Superior temporal gyrus (tissue), 1 donor: ENCODE data around the gene REELD1.
A peak's percentile ranks its signal among the peaks of the same experiment; 100 is the strongest.

Experiments used
- DNase-seq: peaks from one replicate; pipeline ENCODE4 v3.0.0-alpha.2; 2016; ENCODE audit errors: extremely low spot score

Gene REELD1

DNA sequence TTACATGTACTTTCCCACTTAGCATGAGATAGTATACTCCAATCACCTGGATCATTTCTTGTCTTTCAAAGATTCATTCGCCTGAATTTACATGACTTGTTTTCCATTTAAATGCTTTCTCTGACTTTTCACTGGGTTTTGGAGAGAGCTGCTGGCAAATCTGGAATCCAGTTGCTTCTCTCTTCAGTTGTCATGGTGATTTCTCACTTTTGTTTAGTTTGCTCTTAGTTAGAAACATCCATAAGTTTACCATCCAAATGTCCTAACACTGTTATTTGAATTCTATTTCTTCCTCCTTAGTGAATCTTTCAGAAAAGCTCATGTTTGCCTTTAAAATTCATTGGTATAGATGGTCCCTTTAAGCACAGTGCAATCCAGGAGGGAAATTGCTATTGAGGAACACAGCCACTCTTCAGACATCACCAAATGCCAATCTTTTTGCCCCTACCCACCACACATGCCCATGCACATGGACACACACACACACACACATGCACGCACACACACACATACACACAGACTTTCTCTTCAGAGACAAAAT, 51.7 kb downstream of the REELD1 start:
- DNase-seq = peak; percentile 31

DNA sequence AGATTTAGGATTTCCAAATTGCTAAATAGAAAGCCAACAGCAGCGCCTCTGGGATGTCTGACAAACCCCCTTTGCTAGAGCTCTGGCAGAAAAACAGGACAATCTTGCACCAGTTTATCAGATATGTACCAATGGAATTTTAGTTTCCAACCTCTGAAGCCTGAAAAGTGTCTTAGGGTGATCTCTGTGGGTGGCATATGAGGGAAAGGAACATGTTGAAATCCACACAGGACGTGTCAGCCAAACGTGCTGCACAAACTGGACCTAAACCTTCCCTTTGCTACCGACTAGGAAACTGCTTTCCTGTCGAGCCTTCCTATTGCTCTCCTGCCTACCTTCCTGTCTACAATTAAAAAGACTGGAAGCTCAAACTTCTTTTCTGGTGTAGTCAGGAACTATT, 53.5 kb downstream of the REELD1 start:
- no peak for DNase-seq

- DNase-seq = no peak
These were observed 54.9 kb downstream of the REELD1 start for GRCh38 chr4:146269228-146269653.

DNA sequence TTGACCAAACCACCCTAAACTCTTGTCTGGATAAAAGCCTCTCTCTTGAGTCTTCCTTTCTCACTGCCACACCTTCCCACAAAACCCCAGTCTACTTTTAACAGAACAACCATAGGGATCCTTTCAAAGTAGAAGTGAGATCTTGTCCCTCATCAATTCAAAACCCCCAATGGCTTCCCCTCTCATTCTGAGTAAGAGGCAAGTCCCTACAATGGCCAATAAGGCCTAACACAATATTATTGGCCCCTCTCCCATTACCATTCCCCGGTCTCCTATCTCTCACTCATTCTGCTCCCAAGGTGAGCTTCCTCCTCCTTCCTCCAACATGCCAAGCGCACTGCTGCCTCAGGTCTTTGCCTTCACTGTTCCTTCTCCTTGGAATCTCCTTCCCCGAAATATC, 57.1 kb downstream of the REELD1 start:
- DNase-seq = no peak

GRCh38 chr4:146273204-146273901, 59.0 kb downstream of the REELD1 start:
- no peak for DNase-seq

DNA sequence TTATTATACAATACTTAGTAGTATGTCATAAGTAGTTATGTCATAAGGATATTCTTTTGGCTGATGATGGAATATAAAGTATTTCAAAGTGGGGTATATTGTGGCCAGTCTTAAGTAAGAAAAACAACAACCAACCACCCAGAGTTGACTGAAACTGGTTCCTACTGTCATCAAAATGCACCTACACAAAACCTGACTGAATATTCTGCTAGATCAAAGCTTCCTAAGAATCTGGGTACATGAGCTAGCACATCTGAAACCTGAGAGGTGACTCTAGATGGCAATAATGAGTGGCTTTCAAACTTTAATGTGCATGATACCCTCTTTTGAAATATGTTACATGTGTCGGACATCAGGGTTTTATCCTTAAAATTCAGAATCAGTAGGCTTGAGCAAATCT, 60.4 kb downstream of the REELD1 start:
- DNase-seq = no peak

GRCh38 chr4:146275370-146275769, 61.0 kb downstream of the REELD1 start:
- no peak for DNase-seq

DNA sequence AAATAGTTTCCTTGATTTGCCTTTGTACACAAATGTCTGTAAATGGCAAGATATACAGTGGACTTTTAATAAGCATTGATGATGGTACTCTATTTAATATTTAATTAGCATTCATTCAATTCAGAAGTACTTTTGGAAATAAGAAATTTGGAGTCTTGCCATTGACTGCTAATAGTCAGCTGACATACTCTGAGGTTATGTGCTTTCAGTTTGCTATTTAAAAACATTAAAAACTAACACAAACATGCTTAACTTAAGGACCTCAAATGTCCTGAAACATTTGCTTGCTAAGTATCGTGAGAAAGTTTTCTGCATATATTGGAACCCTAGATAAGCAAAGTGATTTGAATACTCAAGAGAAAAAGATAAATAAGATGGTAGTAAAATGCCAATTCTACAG, 64.6 kb downstream of the REELD1 start:
- DNase-seq = no peak
